Kidney epithelial cell (primary cell): ENCODE data around the gene SGIP1. TPM values are rescaled to one million over a fixed set of nuclear protein-coding genes. Genes with fewer than 3 reads are reported as not detected.
"Not testable (repeated sequence)": the region's sequence is repeated elsewhere in the genome, so short reads cannot be mapped to it uniquely, and the experiment has no call there.

Experiments
- DNase-seq: peaks from one replicate; pipeline ENCODE4 v3.0.0-alpha.2; 2010; ENCODE audit warnings: low read depth
- H3K27me3 ChIP-seq: 2 replicates; pipeline ENCODE4 v1.6.0; 2011; ENCODE audit warnings: low read length; ENCODE audit not compliant: control insufficient read depth, insufficient read depth
- H3K36me3 ChIP-seq: 2 replicates; pipeline ENCODE4 v1.5.1; 2011; ENCODE audit warnings: low read length; ENCODE audit not compliant: control insufficient read depth, insufficient read depth
- H3K4me3 ChIP-seq: 2 replicates; pipeline ENCODE4 v1.5.1; 2011; ENCODE audit warnings: low read depth, mild to moderate bottlenecking, control low read depth, low read length
- CTCF ChIP-seq: IDR thresholded peaks from 2 replicates; pipeline ENCODE4 v1.5.1; 2011; ENCODE audit warnings: mild to moderate bottlenecking, moderate library complexity, low read length, control low read depth, inconsistent platforms; ENCODE audit not compliant: insufficient read depth, poor library complexity, severe bottlenecking
- total RNA-seq: library from RNA; depleted of rRNA; stranded (reverse); fragments of >200 nt; gene quantifications from 2 replicates; pipeline ENCODE4 v1.2.3, GENCODE V29; 2015

SGIP1 gene
- total RNA-seq, 1 donor from 2014 or later, result 6.9 TPM

- Histone ChIP-seq H3K4me3 (no peak overlapping the region), H3K27me3 (no peaks in the 10 kb centered on the region), H3K36me3 (no peaks in the 10 kb centered on the region)
- TF ChIP-seq CTCF, result no peak
- DNase-seq, result no peak
Observed at GRCh38 chr1:66576645-66577044, 42.7 kb downstream of the SGIP1 start.

DNA sequence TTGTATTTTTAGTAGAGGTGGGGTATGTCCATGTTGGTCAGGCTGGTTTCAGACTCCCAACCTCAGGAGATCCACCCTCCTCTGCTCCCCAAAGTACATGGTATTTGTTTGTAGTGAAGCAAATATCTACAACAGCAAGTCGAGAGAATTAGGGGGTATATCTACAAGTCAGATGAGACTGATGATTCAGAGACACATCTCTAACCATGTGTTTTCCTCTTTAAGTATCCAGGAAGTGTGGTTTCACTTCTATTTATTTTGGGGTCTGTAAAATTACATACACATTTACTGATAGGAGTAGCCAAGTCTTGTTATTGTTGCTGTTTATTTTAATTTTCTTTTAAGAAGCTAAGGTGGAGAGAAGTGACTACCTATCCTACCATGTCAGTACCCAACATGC is 44.9 kb downstream of the SGIP1 start:
- DNase-seq, result no peak

GRCh38 chr1:66580081-66580480 is 46.1 kb downstream of the SGIP1 start:
- DNase-seq, result no peak
- H3K4me3 ChIP-seq, result no peak overlapping the region
- TF ChIP-seq CTCF, result no peak
- H3K27me3 ChIP-seq, result no peaks in the 10 kb centered on the region
- H3K36me3 ChIP-seq, result no peaks in the 10 kb centered on the region

More for the DNA sequence above, 44.9 kb downstream of the SGIP1 start:
- no peak for TF ChIP-seq CTCF
- H3K4me3 ChIP-seq, result no peak overlapping the region
- H3K36me3 ChIP-seq, result no peaks in the 10 kb centered on the region
- no peaks in the 10 kb centered on the region for H3K27me3 ChIP-seq

- no peaks in the 10 kb centered on the region for H3K36me3 ChIP-seq
- no peaks in the 10 kb centered on the region for H3K27me3 ChIP-seq
- no peak for DNase-seq
- no peak for TF ChIP-seq CTCF
- no peak overlapping the region for H3K4me3 ChIP-seq
Observed at GRCh38 chr1:66583021-66583420, 49.1 kb downstream of the SGIP1 start.

DNA sequence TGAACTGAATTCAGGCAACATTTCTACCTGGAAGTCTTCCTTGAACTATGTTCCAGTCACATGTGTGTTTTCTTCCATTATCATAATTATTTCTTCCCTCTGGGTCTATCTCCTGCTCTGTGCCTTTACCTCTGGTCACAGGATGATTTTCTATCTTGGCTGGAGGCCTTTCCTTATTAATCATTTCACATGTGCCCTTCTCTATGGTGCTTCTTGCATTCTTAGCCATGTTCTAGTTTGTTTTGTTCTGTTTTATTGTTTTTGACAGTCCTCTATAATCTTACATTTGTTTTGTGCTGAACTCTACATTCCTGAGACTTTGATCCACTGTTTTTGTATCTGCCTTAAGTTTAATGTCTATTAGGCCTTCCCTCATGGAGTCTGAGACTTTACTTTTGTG is 51.0 kb downstream of the SGIP1 start:
- no peak for TF ChIP-seq CTCF
- no peak for DNase-seq
- no peaks in the 10 kb centered on the region for H3K36me3 ChIP-seq
- H3K27me3 ChIP-seq, result no peaks in the 10 kb centered on the region
- H3K4me3 ChIP-seq, result no peak overlapping the region

GRCh38 chr1:66589326-66589725 is 55.4 kb downstream of the SGIP1 start:
- Histone ChIP-seq H3K4me3 (no peak overlapping the region), H3K36me3 (no peaks in the 10 kb centered on the region), H3K27me3 (no peaks in the 10 kb centered on the region)
- DNase-seq, result no peak
- TF ChIP-seq CTCF, result no peak

DNA sequence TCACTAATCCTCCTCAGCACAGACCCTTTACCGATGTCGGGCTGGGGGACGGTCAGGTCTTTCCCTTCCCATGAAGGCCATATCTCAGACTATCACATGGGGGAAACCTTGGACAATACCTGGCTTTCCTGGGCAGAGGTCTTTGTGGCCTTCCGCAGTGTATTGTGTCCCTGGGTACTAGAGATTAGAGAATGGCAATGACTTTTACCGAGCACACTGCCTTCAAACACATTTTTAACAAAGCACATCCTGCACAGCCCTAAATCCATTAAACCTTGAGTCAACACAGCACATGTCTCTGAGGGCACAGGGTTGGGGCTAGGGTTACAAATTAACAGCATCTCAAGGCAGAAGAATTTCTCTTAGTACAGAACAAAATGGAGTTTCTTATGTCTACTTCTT is 58.2 kb downstream of the SGIP1 start:
- DNase-seq, H3K36me3 ChIP-seq, H3K4me3 ChIP-seq, H3K27me3 ChIP-seq: not testable (repeated sequence)
